Measurements from ENCODE around the gene LIN37. TPM values are rescaled to one million over a fixed set of nuclear protein-coding genes. Genes with fewer than 3 reads are reported as not detected.

The LIN37 gene
- total and polyA plus RNA-seq, 2 experiments from 2014 or later, result 4.3 to 6.8 TPM

GRCh38 chr19:35722897-35723296 is 25.5 kb upstream of the LIN37 start:
- H3K27ac ChIP-seq (ENCODE audit: low read depth), result no peak overlapping the region
- peaks cover 9% of the 10 kb centered on the region for H3K4me1 ChIP-seq (ENCODE audit: insufficient read depth)
- H2AFZ ChIP-seq, result no peak overlapping the region
- TF ChIP-seq ETS1 (IDR thresholded peaks at IDR 0.05) (no peak), EZH2phosphoT487 (IDR thresholded peaks at IDR 0.05; ENCODE audit: unreplicated experiment) (no peak), NANOG (IDR thresholded peaks at IDR 0.05; ENCODE audit: borderline replicate concordance) (no peak), JUNB (IDR thresholded peaks at IDR 0.05; ENCODE audit: unreplicated experiment) (no peak), ZNF114 (CRISPR knock-in tag; IDR thresholded peaks at IDR 0.05) (no peak), EZH2 (IDR thresholded peaks at IDR 0.05; ENCODE audit: low read depth, unreplicated experiment) (no peak), ZNF331 (CRISPR knock-in tag; IDR thresholded peaks at IDR 0.05; ENCODE audit: low read depth) (no peak), STAT1 (IDR thresholded peaks at IDR 0.05; ENCODE audit: unreplicated experiment) (no peak), POLR2AphosphoS5 (IDR thresholded peaks at IDR 0.05; ENCODE audit: low read depth) (no peak), CREB1 (CRISPR knock-in tag; IDR thresholded peaks at IDR 0.05; ENCODE audit: low read depth) (no peak)
- TF ChIP-seq, protein P1, sequence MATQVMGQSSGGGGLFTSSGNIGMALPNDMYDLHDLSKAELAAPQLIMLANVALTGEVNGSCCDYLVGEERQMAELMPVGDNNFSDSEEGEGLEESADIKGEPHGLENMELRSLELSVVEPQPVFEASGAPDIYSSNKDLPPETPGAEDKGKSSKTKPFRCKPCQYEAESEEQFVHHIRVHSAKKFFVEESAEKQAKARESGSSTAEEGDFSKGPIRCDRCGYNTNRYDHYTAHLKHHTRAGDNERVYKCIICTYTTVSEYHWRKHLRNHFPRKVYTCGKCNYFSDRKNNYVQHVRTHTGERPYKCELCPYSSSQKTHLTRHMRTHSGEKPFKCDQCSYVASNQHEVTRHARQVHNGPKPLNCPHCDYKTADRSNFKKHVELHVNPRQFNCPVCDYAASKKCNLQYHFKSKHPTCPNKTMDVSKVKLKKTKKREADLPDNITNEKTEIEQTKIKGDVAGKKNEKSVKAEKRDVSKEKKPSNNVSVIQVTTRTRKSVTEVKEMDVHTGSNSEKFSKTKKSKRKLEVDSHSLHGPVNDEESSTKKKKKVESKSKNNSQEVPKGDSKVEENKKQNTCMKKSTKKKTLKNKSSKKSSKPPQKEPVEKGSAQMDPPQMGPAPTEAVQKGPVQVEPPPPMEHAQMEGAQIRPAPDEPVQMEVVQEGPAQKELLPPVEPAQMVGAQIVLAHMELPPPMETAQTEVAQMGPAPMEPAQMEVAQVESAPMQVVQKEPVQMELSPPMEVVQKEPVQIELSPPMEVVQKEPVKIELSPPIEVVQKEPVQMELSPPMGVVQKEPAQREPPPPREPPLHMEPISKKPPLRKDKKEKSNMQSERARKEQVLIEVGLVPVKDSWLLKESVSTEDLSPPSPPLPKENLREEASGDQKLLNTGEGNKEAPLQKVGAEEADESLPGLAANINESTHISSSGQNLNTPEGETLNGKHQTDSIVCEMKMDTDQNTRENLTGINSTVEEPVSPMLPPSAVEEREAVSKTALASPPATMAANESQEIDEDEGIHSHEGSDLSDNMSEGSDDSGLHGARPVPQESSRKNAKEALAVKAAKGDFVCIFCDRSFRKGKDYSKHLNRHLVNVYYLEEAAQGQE (IDR thresholded peaks at IDR 0.05; ENCODE audit: unreplicated experiment), result no peak
- TF ChIP-seq, protein P2, sequence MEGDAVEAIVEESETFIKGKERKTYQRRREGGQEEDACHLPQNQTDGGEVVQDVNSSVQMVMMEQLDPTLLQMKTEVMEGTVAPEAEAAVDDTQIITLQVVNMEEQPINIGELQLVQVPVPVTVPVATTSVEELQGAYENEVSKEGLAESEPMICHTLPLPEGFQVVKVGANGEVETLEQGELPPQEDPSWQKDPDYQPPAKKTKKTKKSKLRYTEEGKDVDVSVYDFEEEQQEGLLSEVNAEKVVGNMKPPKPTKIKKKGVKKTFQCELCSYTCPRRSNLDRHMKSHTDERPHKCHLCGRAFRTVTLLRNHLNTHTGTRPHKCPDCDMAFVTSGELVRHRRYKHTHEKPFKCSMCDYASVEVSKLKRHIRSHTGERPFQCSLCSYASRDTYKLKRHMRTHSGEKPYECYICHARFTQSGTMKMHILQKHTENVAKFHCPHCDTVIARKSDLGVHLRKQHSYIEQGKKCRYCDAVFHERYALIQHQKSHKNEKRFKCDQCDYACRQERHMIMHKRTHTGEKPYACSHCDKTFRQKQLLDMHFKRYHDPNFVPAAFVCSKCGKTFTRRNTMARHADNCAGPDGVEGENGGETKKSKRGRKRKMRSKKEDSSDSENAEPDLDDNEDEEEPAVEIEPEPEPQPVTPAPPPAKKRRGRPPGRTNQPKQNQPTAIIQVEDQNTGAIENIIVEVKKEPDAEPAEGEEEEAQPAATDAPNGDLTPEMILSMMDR (conservative IDR thresholded peaks at IDR 0.05; ENCODE audit: low read depth in 2 of 2), result no peak
- no peak overlapping the region for H3K4me2 ChIP-seq
- peaks cover 67% of the 10 kb centered on the region for H3K36me3 Mint-ChIP-seq (ENCODE audit: low read depth)
- H3K27ac Mint-ChIP-seq, result no peak overlapping the region
- H3K36me3 ChIP-seq (ENCODE audit: insufficient read depth), result peaks cover 23% of the 10 kb centered on the region; the same call in 1 of the 2 replicates
- no peak overlapping the region for H3K4me3 Mint-ChIP-seq
- H3K79me2 ChIP-seq (replicated peaks; ENCODE audit: insufficient read depth), result peaks cover 21% of the 10 kb centered on the region
- peaks cover 9% of the 10 kb centered on the region for H3K4me1 Mint-ChIP-seq
- H3K9me3 Mint-ChIP-seq, result no peaks in the 10 kb centered on the region; the same call in 2 of the 3 replicates
- DNase-seq (ENCODE audit: low spot score) (no peak), ATAC-seq (no peak)
- peaks cover 11% of the 10 kb centered on the region for H4K20me1 ChIP-seq (replicated peaks; ENCODE audit: insufficient read depth)
- H3K27me3 ChIP-seq (ENCODE audit: insufficient read depth), result no peaks in the 10 kb centered on the region
- no peak overlapping the region for H3K4me3 ChIP-seq
- peaks cover 20% of the 10 kb centered on the region for H3K27me3 Mint-ChIP-seq (ENCODE audit: insufficient read depth, low read depth, poor library complexity)
- no peaks in the 10 kb centered on the region for H3F3A ChIP-seq (replicated peaks; ENCODE audit: low read depth)
- no peaks in the 10 kb centered on the region for H3K9me2 ChIP-seq (ENCODE audit: insufficient read depth)

All from GM23338 (cell line).